B cell (primary cell): ENCODE measurements around the gene TUT1. TPM values are rescaled to one million over a fixed set of nuclear protein-coding genes. Genes with fewer than 3 reads are reported as not detected.

ENCODE experiments used
- ATAC-seq: fragments of 200-7000 bp; cut with Tn5 transposase; one replicate; pipeline ENCODE4 v1.10.0; 2021; ENCODE audit warnings: low read depth, mild to moderate bottlenecking, moderate number of reproducible peaks, moderate library complexity
- CTCF ChIA-PET: fragments of 350-600 bp; sonication (Branson Sonifier 250); formaldehyde crosslinking; loops from one replicate; lab custom pipeline; 2021; ENCODE audit warnings: antibody characterized with exemption, inconsistent platforms; lab: Charles Lee
- POLR2A ChIA-PET: fragments of 350-600 bp; sonication (Branson Sonifier 250); formaldehyde crosslinking; loops from one replicate; lab custom pipeline; 2021; ENCODE audit warnings: antibody characterized with exemption; lab: Charles Lee
- DNase-seq: peaks from one replicate; pipeline ENCODE4 v3.0.0; 2013
- H2AFZ ChIP-seq: 2 replicates; pipeline ENCODE4 v1.6.1; 2012; ENCODE audit warnings: mild to moderate bottlenecking, low read depth, low read length; ENCODE audit not compliant: insufficient read depth, poor library complexity, severe bottlenecking
- H3K27ac ChIP-seq, 2 donors: 1 replicate in 1 of 2; 2 replicates in 1 of 2; pipeline ENCODE4 v1.5.1; 2012 to 2013; ENCODE audit warnings: low read length in 2 of 2, mild to moderate bottlenecking in 2 of 2, moderate library complexity in 1 of 2
- H3K27me3 ChIP-seq, 4 experiments: fragments of 200-600 bp in 1 of 4; sonication (generic) in 1 of 4; replicated peaks in 1 of 4; 1 replicate in 2 of 4; 2 replicates in 2 of 4; pipeline versions ENCODE4 v1.6.1 to v1.7.0; 2013 to 2016; ENCODE audit warnings: low read length in 3 of 4, mild to moderate bottlenecking in 2 of 4, mixed read lengths in 1 of 4, moderate library complexity in 1 of 4; ENCODE audit not compliant: insufficient read depth in 4 of 4, control insufficient read depth in 3 of 4; ENCODE audit errors: control extremely low read depth in 1 of 4
- H3K36me3 ChIP-seq, 2 experiments: replicated peaks in 1 of 2; 1 replicate in 1 of 2; 2 replicates in 1 of 2; pipeline versions ENCODE4 v1.6.1 to v1.7.1; 2013; ENCODE audit warnings: low read length in 1 of 2; ENCODE audit not compliant: insufficient read depth in 2 of 2, control insufficient read depth in 1 of 2; ENCODE audit errors: control extremely low read depth in 1 of 2, extremely low read depth in 1 of 2
- H3K4me1 ChIP-seq, 2 donors: fragments of 200-600 bp in 1 of 2; sonication (generic) in 1 of 2; 1 replicate in 1 of 2; 2 replicates in 1 of 2; pipeline versions ENCODE4 v1.5.1 to v1.6.1; 2013 to 2017; ENCODE audit warnings: low read length in 2 of 2; ENCODE audit not compliant: control insufficient read depth in 2 of 2, insufficient read depth in 2 of 2
- H3K4me2 ChIP-seq: replicated peaks from 2 replicates; pipeline ENCODE3; 2012; ENCODE audit warnings: mild to moderate bottlenecking, low read depth, low read length; ENCODE audit not compliant: poor library complexity, severe bottlenecking
- H3K4me3 ChIP-seq, 5 experiments: fragments of 200-600 bp in 1 of 5; sonication (generic) in 1 of 5; 1 replicate in 3 of 5; 2 replicates in 2 of 5; pipeline versions ENCODE4 v1.5.1 to v1.7.0; 2011 to 2016; ENCODE audit warnings: low read length in 4 of 5, mild to moderate bottlenecking in 4 of 5, low read depth in 2 of 5, control low read depth in 1 of 5, moderate library complexity in 1 of 5; ENCODE audit not compliant: insufficient read depth in 1 of 5; ENCODE audit errors: control extremely low read depth in 1 of 5, extremely low read depth in 1 of 5
- H3K79me2 ChIP-seq: fragments of 200-600 bp; sonication (generic); one replicate; pipeline ENCODE4 v1.6.0; 2016; ENCODE audit warnings: low read length; ENCODE audit not compliant: control insufficient read depth, insufficient read depth
- H3K9ac ChIP-seq: fragments of 200-600 bp; sonication (generic); 2 replicates; pipeline ENCODE4 v1.6.1; 2017; ENCODE audit warnings: mild to moderate bottlenecking, low read length, moderate library complexity
- H3K9me3 ChIP-seq, 3 donors: one replicate each; pipeline versions ENCODE4 v1.6.1 to v1.7.1; 2013; ENCODE audit warnings: low read length in 2 of 3; ENCODE audit not compliant: control insufficient read depth in 2 of 3, insufficient read depth in 1 of 3; ENCODE audit errors: control extremely low read depth in 1 of 3
- H4K20me1 ChIP-seq: 2 replicates; pipeline ENCODE4 v1.6.0; 2012; ENCODE audit warnings: mild to moderate bottlenecking, low read length; ENCODE audit not compliant: insufficient read depth, control insufficient read depth, poor library complexity, severe bottlenecking
- H3K27ac Mint-ChIP-seq: one replicate; pipeline ENCODE4 v1.8.0; 2021; ENCODE audit warnings: mixed read lengths
- H3K27me3 Mint-ChIP-seq: one replicate; pipeline ENCODE4 v1.8.0; 2021; ENCODE audit warnings: mixed read lengths
- H3K4me1 Mint-ChIP-seq: one replicate; pipeline ENCODE4 v1.8.0; 2021; ENCODE audit warnings: mixed read lengths
- H3K4me3 Mint-ChIP-seq: one replicate; pipeline ENCODE4 v1.8.0; 2021; ENCODE audit warnings: mixed read lengths
- H3K9me3 Mint-ChIP-seq: one replicate; pipeline ENCODE4 v1.8.0; 2022; ENCODE audit warnings: mixed read lengths; ENCODE audit not compliant: insufficient read depth
- EZH2 ChIP-seq: IDR thresholded peaks from 2 replicates; pipeline ENCODE4 v1.6.1; 2012; ENCODE audit warnings: borderline replicate concordance, low read depth, mild to moderate bottlenecking, moderate library complexity, low read length; ENCODE audit not compliant: insufficient read depth, poor library complexity, severe bottlenecking
- WGBS: methylation state at CpG from one replicate; pipeline ENCODE4 v1.1.5; 2013; ENCODE audit warnings: missing lambda C conversion rate; ENCODE audit not compliant: insufficient coverage; 5-methylcytosine and 5-hydroxymethylcytosine counted together
- intact Hi-C: fragments of 100-400 bp; cut with micrococcal nuclease; formaldehyde crosslinking; loops from one replicate; pipeline ENCODE4 v1.10.0; 2022
- polyA plus RNA-seq: library from polyadenylated mRNA; depleted of rRNA; stranded (reverse); fragments of >200 nt; gene quantifications from 2 replicates; pipeline ENCODE4 v1.2.3, GENCODE V29; 2012
- total RNA-seq, 2 donors: library from RNA; stranded (reverse); fragments of 120-200 nt in 1 of 2; gene quantifications; 1 replicate in 1 of 2; 2 replicates in 1 of 2; pipeline versions ENCODE4 v1.2.3 to v1.2.4, GENCODE V29; 2013 to 2022
- TF ChIP-seq, protein P1 (sequence below): fragments of 200-600 bp; IDR thresholded peaks from one replicate; pipeline ENCODE4 v1.8.0; 2022; ENCODE audit warnings: antibody characterized with exemption, mild to moderate bottlenecking

Gene TUT1
- total and polyA plus RNA-seq, 2 donors (not counting 1 experiment from before 2014, with no cell fraction given) = 31.1 to 47.7 TPM

DNA sequence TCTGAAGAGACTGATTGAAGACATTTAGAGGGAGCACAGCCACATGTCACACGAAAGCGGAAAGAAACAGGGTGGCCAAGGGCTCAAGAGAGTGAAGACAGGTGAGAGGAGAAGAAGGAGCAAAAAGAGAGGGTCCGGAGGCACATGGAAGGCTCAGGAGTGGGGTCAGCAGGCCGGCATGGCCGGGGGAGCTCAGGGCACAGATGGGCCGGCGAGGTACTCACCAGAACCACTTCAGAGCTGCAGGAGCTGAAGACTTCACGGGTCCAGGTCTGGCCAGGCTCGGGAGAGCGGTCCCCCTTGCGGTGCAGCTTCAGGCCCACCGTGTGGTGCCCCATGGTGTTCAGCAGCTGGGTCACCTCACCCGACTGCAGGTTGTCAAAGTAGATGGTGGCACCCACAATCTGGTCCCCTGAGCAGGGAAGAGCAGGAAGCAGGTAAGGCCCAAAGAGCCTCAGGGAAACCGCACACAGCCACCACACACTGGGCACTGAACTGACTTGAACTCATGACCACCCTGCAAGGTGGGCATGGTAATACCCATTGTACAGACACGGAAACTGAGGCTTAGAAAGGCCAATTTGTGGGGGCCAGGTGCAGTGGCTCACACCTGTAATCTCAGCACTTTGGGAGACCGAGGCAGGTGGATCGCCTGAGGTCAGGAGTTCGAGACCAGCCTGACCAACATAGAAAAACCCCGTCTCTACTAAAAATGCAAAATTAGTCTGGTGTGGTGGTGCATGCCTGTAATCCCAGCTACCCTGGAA lies 56.4 kb downstream of the TUT1 start:
- WGBS = 97% methylated on average over 15 of the region's 19 CpGs
- H3K4me1 ChIP-seq = peaks cover 19 to 22% of the 10 kb centered on the region in 2 donors
- peaks cover 27% of the 10 kb centered on the region for H3K4me1 Mint-ChIP-seq

DNA sequence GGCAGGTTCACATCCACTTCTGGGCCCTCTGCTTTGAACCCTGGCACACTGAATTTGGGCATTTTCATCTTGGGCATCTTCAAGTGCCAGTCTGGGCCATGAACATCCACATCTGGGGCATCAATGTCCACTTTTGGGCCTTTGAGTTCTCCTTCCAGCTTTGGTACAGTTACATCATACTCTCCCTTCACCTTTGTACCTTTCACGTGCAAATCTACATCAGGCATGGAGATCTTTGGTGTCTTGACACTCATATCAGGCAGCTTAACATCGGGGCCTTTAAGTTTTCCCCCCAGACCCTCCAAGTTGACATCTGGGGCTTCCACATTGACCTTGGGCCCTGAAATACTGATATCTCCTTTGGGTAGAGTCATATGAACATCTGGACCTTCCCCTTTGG lies 59.2 kb downstream of the TUT1 start:
- Histone ChIP-seq H3K27me3 (no peaks in the 10 kb centered on the region), H3K4me1 (no peaks in the 10 kb centered on the region), H3K27ac (no peak overlapping the region), H3K9ac (no peak overlapping the region), H3K4me3 (no peak overlapping the region), H3K36me3 (peaks cover 18 to 90% of the 10 kb centered on the region in 2 experiments), H3K9me3 (no peaks in the 10 kb centered on the region), H2AFZ (no peak overlapping the region), H4K20me1 (peaks cover 96% of the 10 kb centered on the region), H3K79me2 (peaks cover 55% of the 10 kb centered on the region), H3K4me2 (no peak overlapping the region)
- WGBS = 100% methylated on average over 2 of the region's 2 CpGs
- H3K27ac Mint-ChIP-seq = no peak overlapping the region
- intact Hi-C loops = no loop called here
- CTCF ChIA-PET = no interaction called here
- ATAC-seq (no peak), DNase-seq (no peak)
- POLR2A ChIA-PET = no interaction called here
- no peaks in the 10 kb centered on the region for H3K9me3 Mint-ChIP-seq
- TF ChIP-seq, protein P1, sequence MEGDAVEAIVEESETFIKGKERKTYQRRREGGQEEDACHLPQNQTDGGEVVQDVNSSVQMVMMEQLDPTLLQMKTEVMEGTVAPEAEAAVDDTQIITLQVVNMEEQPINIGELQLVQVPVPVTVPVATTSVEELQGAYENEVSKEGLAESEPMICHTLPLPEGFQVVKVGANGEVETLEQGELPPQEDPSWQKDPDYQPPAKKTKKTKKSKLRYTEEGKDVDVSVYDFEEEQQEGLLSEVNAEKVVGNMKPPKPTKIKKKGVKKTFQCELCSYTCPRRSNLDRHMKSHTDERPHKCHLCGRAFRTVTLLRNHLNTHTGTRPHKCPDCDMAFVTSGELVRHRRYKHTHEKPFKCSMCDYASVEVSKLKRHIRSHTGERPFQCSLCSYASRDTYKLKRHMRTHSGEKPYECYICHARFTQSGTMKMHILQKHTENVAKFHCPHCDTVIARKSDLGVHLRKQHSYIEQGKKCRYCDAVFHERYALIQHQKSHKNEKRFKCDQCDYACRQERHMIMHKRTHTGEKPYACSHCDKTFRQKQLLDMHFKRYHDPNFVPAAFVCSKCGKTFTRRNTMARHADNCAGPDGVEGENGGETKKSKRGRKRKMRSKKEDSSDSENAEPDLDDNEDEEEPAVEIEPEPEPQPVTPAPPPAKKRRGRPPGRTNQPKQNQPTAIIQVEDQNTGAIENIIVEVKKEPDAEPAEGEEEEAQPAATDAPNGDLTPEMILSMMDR = no peak
- no peak for TF ChIP-seq EZH2
- H3K4me3 Mint-ChIP-seq = no peak overlapping the region
- H3K27me3 Mint-ChIP-seq = no peaks in the 10 kb centered on the region
- H3K4me1 Mint-ChIP-seq = peaks cover 9% of the 10 kb centered on the region

More for the DNA sequence above, 56.4 kb downstream of the TUT1 start:
- Histone ChIP-seq H3K27ac (no peak overlapping the region), H3K4me2 (no peak overlapping the region), H3K9me3 (no peaks in the 10 kb centered on the region), H3K9ac (no peak overlapping the region), H3K4me3 (no peak overlapping the region), H4K20me1 (peaks cover 98% of the 10 kb centered on the region), H3K27me3 (no peaks in the 10 kb centered on the region), H2AFZ (no peak overlapping the region), H3K36me3 (peaks cover 13 to 73% of the 10 kb centered on the region in 2 experiments), H3K79me2 (peaks cover 76% of the 10 kb centered on the region)
- TF ChIP-seq EZH2 = no peak
- TF ChIP-seq, protein P1 = no peak
- DNase-seq = no peak
- intact Hi-C loops = no loop called here
- no peak overlapping the region for H3K27ac Mint-ChIP-seq
- no peak overlapping the region for H3K4me3 Mint-ChIP-seq
- no peaks in the 10 kb centered on the region for H3K9me3 Mint-ChIP-seq
- CTCF ChIA-PET = interaction anchor here (10.9 to 11.1 kb wide), 2 partner anchors 21 to 110 kb away, joined by 207 to 376 read pairs; no protein-coding TSS in a partner anchor
- POLR2A ChIA-PET = no interaction called here
- no peak for ATAC-seq
- no peaks in the 10 kb centered on the region for H3K27me3 Mint-ChIP-seq
